Neural cell (in vitro differentiated cells): Measurements from ENCODE around the gene RAP2A.

Experiments used
- EZH2 ChIP-seq: fragments of 200-600, 300-800 bp; shearing (Covaris generic), sonication (generic); IDR thresholded peaks from 2 replicates; pipeline ENCODE4 v1.6.1; 2014; ENCODE audit warnings: antibody characterized with exemption, low read length, borderline replicate concordance, mild to moderate bottlenecking; ENCODE audit not compliant: insufficient read depth, poor library complexity, severe bottlenecking
- POLR2AphosphoS5 ChIP-seq: IDR thresholded peaks from 2 replicates; pipeline ENCODE4 v1.6.1; 2012
- RAD21 ChIP-seq: fragments of 450-650 bp; conservative IDR thresholded peaks from 2 replicates; pipeline ENCODE4 v1.6.1; 2014; ENCODE audit warnings: antibody characterized with exemption, mild to moderate bottlenecking, moderate library complexity
- SMC3 ChIP-seq: fragments of 450-650 bp; conservative IDR thresholded peaks from 2 replicates; pipeline ENCODE4 v1.6.1; 2014; ENCODE audit warnings: antibody characterized with exemption, mild to moderate bottlenecking, moderate library complexity; ENCODE audit not compliant: poor library complexity
- TAF1 ChIP-seq: IDR thresholded peaks from 2 replicates; pipeline ENCODE4 v1.6.1; 2012; ENCODE audit warnings: low read depth
- TF ChIP-seq, protein P1 (sequence below): fragments of 450-650 bp; IDR thresholded peaks from 2 replicates; pipeline ENCODE4 v1.5.1; 2014; ENCODE audit warnings: antibody characterized with exemption, mild to moderate bottlenecking, moderate library complexity; ENCODE audit not compliant: poor library complexity, severe bottlenecking

DNA sequence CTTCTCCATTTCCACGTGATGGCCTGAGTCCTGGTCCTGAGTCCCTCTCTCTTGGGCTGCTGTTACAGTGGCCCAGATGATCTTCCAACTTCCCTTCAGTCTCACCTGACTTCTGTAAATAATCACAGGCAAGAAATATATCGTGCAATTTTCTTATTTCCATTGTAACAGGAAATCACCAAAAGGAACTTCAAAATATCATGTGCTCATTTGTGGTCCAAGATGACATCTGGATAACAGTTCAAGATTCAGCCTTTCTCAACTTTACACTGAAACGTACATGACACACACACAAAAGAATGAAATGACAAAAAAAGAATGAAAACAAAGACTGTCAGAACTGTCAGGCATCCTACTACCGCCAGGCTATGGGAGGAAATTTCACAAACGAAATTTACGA is 22.0 kb upstream of the RAP2A start:
- TF ChIP-seq, protein P1, sequence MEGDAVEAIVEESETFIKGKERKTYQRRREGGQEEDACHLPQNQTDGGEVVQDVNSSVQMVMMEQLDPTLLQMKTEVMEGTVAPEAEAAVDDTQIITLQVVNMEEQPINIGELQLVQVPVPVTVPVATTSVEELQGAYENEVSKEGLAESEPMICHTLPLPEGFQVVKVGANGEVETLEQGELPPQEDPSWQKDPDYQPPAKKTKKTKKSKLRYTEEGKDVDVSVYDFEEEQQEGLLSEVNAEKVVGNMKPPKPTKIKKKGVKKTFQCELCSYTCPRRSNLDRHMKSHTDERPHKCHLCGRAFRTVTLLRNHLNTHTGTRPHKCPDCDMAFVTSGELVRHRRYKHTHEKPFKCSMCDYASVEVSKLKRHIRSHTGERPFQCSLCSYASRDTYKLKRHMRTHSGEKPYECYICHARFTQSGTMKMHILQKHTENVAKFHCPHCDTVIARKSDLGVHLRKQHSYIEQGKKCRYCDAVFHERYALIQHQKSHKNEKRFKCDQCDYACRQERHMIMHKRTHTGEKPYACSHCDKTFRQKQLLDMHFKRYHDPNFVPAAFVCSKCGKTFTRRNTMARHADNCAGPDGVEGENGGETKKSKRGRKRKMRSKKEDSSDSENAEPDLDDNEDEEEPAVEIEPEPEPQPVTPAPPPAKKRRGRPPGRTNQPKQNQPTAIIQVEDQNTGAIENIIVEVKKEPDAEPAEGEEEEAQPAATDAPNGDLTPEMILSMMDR, result no peak
- TF ChIP-seq EZH2 (no peak), RAD21 (no peak), POLR2AphosphoS5 (no peak), SMC3 (no peak), TAF1 (no peak)
